ENCODE results near the gene GSG1L.

GSG1L gene

GRCh38 chr16:27766236-27766925, 297.1 kb downstream of the GSG1L start:
- DNase-seq = no peak

DNA sequence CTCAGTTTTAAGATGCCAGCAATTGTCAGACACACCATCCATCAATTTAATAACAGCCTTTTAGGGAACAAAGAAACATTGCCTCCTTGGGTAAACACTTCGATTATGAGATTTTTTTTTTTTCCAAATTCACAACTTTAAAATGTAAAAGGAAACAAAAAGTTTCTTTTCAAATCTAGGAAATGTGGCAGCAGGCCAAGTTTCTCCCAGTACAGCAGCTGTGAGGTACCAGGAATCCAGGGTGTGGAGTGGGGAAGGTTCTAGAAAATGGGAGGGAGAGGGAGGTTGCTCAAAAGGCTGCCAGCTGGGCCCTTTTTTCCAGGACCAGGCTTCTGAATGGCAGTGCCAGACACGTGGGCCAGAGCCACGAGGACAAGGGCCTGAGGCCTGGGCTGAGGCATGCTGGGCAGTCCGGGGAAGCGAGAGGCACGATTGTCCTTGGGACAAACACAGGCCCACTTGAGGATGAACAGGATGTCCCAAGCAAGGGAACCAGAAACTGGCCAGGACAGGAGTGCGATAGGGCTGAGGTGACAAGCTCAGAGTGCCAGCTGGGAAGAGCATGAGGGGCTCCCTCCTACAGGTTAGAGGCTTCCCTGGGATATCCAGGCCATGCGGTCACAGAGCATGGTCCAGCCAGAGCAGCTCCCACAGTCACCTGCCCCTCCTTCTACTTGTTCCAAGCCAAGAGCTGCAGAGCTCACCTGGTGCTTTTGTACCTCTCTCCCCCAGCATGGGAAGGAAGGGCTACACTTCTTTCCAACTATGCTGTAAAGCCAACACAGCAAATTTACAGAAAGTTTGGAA, 298.4 kb downstream of the GSG1L start:
- DNase-seq = no peak

- no peak for DNase-seq
Observed at GRCh38 chr16:27764427-27764826, 299.1 kb downstream of the GSG1L start.

- no peak for DNase-seq
Observed at GRCh38 chr16:27762441-27762840, 301.1 kb downstream of the GSG1L start.

DNA sequence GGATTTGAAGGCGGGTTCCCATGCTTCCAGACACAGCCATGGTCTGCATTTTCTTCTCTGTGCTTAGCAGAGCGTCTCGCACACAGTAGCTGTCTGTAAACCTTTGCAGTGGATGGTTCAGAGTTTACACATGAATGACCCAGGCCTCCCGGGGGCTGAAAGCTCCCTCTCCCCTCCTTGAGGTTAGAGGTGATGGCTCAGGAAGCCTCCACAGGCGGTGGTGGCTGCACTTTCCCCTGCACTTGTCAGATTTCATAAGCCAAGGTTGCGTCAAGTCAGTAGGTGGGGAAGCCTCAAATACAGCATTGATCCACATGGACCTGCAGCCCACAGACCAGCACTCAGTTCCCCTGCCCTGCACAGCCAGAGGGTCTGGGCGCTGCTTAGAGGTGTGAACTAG, 301.7 kb downstream of the GSG1L start:
- DNase-seq = no peak

GRCh38 chr16:27760789-27761176, 302.7 kb downstream of the GSG1L start:
- DNase-seq = no peak

GRCh38 chr16:27759967-27760788, 303.3 kb downstream of the GSG1L start:
- no peak for DNase-seq

- DNase-seq = no peak
Observed at GRCh38 chr16:27759301-27759871, 304.1 kb downstream of the GSG1L start.

GRCh38 chr16:27758544-27758943, 305.0 kb downstream of the GSG1L start:
- DNase-seq = no peak

GRCh38 chr16:27756206-27756970, 307.1 kb downstream of the GSG1L start:
- DNase-seq = no peak

DNA sequence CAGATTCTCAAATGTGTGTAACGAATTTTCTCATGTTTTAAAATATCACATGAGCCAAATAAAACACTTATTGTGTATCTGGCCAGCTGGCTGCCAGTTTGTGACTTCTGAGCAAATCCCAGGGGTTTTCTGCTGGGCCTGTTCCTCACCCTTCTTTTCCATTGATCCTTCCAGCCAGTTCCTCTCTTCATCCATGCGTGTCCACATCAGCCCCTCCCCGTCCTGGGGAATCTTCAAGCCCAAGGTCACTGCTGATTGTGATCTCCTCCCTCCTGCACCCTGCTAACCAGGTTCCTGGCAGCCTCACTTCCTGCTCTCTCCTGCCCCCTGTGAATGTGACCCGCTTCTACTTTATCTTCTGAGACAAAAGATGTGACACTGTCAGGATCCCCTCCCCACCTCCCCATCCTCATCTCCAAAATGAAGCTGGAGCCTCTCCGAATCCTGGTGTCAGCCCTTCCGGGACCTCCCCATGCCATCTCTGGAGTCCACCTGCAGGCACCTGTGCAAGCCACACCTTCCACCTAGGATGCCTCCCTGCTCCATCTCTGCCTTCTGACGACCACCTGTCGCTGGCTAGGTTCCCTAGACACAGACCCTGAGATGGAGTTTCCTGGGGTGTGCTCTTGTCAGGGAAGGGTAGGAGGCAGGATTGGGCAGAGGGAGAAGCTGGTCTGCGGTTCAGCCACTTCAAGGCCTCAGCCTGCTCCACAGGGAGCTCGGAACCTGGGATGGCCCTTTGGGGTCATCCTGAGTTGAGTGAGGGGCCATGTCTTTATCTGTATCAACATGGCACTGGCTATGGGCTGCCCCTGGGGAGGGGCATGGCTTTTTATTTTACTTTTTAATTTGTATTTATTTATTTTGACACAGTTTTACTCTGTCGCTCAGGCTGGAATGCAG, 308.5 kb downstream of the GSG1L start:
- DNase-seq = no peak

GRCh38 chr16:27753563-27753962, 310.0 kb downstream of the GSG1L start:
- DNase-seq = no peak

- no peak for DNase-seq
Observed at GRCh38 chr16:27752241-27752640, 311.3 kb downstream of the GSG1L start.

GRCh38 chr16:27751676-27752075, 311.8 kb downstream of the GSG1L start:
- DNase-seq = no peak

GRCh38 chr16:27751233-27751632, 312.3 kb downstream of the GSG1L start:
- DNase-seq = no peak

GRCh38 chr16:27749946-27750345, 313.6 kb downstream of the GSG1L start:
- DNase-seq = no peak

DNA sequence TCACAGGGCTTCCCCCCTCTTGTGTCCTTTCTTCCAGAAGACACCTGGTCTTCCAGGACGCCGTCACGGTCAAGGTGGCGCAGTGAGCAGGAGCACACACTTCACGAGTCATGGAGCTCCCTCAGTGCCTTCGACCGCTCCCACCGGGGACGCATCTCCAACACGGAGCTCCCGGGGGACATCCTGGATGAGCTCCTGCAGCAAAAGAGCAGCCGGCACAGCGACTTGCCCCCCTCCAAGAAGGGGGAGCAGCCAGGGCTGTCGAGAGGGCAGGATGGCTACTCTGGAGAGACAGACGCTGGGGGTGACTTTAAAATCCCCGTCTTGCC, 314.0 kb downstream of the GSG1L start:
- no peak for DNase-seq

DNA sequence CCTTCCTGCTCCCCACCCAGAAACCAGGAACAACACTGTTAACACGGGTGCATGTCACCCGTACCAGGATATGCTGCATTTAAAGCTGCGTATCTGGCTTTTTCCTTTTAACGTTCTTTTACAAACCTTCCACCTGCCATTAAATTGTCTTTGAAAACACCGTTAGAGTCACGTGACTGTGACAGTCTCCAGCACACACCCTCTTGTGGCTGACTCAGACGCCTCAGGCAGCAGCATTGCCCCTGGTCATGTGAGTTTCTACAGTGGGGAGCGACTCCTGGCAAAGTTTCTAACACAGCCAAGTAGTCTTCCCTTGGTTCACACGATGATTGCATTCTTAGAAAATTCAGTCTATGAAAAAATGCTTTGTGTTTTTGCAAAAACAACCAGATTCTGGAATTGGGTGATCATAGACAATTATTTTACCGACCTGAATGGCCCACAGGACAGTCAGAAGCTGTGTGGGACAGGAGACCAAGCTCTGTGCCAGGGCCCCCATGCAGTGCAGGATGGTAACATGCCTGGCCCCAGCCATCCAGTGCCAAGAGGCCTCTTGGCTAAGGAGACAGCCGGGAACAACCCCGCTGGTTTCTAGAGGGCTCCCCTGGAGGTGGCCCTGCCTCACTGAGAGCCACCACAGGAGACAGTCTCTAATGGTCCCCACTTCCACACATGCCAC, 314.5 kb downstream of the GSG1L start:
- DNase-seq = peak in 1 of 2 experiments; percentile 16

DNA sequence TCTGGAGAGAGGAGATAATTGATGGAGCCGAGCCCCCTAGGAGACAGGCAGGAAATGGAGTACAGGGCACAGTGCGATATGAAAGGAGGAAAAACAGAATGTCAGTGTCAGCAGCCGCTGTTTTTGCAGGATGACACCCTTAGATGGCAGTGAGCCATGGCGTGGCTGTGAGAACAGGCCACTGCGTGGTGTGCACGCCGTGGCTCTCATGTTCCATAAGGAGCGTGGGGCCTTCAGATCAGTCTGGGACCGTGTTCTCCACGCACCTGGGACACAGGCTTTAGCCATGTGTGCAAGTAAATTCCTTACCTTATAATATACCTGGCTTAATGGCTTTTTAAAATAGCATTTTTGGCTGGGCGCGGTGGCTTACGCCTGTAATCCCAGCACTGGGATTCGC, 315.6 kb downstream of the GSG1L start:
- no peak for DNase-seq

DNA sequence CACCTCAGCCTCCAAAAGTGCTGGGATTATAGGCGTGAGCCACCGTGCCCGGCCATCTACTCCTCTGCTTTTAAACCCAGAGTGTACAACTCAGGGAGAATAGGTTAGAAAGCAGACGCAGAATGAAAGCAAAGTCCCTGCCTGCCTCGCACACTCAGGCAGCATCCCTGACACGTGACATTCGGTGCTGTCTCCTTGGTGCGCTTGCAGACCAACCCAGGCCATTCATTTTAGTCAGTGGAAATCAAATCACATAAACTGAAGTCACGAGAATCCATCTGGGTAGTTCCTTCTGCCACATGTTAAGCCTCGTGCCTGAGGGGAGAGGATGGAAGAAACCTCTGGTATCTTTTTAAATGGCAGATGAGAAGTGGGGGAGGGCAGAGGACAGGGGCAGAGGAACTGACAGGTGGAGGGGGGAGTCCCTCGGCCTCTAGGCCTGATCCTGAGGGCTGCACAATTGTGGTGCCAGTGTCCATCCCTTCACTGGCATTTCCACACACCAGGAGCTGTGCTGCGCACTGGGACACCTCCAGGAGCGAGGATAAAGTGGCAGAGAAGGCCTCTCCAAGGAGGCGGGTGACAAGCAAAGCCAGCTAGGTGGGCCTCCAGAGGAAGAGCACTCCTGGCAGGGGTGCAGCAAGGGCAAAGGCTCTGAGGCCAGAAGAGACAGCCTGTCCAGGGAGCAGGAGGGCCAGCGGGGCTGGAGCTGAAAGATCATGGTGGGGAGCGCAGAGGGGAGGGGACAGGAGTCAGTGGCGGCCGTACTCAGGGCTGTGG, 317.2 kb downstream of the GSG1L start:
- DNase-seq = no peak
